HG02852 (cell line): ENCODE measurements around the gene CHMP2A.
"Not testable (repeated sequence)": the region's sequence is repeated elsewhere in the genome, so short reads cannot be mapped to it uniquely, and the experiment has no call there.

Experiments used
- ATAC-seq: cut with Tn5 transposase; IDR thresholded peaks from one replicate; pipeline ENCODE4 v1.9.1; 2021; ENCODE audit warnings: mild to moderate bottlenecking, moderate library complexity; ENCODE audit not compliant: unreplicated experiment

The CHMP2A gene

DNA sequence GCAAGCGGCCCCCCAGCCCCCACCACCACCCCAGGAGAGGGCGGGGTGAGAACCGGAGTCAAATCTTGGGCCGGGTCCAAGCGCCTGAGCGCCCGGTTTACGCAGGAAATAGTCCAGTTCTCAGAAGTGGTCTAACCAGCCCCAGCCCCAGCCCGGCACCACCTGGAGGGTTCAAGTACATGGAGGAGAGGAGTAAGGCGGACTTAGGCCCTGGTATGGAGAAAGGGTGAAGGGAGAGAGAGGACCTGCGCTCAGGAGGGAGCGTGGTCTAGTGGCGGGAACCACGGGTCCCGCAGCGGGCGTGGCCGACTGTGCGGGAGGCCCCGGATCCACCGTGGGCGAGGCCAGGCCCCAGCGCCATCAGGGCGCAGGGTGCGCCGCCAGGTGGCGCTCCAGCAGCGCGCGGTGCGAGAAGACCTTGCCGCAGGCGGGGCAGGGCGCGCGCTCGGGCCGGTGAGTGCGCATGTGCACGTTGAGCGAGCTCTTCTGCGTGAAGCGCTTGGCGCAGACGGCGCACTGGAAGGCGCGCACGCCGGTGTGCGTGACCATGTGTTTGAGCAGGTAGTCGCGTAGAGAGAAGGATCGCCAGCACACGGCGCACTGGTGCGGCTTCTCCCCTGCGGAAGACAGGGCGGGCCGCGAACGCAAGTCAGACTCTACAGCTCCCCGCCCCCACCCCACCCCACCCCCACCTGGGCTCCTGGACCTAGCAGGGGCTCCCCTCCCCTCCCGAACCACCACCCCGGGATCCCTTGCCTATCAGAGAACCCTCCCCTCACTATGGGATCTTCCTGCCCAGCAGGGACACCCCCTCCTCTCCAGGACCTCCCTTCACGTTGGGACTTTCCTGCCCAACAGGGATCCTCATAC, 41.0 kb downstream of the CHMP2A start:
- ATAC-seq, result peak; percentile 68

DNA sequence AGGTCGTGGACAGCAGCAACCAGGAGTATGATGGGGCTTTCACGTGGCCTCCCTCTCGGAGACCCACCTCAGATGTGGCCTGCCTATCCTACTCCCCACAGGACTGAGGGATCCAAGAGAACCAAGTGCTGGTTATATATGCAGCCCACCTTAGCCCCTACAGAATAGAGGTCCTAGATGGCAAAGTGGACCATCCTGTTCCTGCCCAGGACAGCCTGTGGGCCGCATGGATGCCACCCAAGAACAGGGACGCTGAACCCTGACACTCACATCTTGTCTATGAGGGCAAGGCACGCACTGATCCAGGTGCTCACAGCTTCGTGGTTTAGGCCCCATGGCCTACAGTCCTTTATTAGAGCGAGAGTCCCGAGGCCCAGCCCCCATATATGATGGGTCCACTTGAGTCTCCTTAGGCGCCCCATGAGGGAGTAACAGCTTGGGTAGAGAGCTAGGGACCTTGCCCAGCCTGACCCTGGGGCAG, 41.7 kb downstream of the CHMP2A start:
- no peak for ATAC-seq

DNA sequence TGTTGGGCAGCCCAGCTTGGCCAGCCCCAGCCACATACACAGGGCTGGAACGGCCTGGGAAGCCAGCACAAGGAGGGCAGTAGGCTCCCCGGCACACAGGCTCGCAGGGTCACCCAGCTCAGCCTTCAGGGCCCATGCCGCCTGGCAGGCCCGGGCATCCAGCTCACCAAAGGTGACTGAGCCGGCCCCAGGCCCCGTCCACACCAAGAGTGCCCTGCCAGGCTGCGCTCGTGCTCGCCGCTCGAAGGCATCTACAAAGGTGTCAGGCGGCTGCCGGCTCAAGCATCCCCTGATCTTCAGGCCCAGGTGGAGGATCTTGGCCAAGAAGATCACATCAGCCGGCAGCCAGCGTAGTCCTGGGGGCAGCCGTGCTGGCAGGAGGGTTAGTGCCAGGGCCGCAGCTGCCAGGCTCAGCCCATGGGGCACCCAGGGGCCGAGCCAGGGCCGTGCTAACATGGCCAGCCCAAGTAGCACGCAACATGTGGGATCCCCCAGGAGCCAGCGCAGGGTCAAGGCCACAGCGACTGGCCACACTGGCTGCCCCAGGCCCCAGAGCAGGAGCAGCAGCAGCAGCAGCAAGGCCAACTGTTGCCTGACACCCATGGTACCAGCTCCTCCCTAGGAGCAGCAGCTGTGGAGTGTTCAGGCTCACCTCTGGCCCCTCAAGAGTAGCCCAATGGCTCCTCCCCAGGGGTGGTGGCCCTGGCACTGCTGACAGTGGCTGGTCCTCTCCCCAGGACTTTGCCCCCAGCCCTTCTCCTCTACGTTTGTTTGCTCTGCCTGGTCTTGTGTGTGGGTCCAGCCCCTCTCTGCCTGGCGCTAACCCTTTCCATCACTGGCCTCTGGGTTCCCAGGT, 43.3 kb downstream of the CHMP2A start, which contains the start of gene SLC27A5:
TSS of gene SLC27A5 (minus strand) at position 640 of the 856 bp plus-strand sequence. CDS start at position 603, 37 bp downstream.
- no peak for ATAC-seq

DNA sequence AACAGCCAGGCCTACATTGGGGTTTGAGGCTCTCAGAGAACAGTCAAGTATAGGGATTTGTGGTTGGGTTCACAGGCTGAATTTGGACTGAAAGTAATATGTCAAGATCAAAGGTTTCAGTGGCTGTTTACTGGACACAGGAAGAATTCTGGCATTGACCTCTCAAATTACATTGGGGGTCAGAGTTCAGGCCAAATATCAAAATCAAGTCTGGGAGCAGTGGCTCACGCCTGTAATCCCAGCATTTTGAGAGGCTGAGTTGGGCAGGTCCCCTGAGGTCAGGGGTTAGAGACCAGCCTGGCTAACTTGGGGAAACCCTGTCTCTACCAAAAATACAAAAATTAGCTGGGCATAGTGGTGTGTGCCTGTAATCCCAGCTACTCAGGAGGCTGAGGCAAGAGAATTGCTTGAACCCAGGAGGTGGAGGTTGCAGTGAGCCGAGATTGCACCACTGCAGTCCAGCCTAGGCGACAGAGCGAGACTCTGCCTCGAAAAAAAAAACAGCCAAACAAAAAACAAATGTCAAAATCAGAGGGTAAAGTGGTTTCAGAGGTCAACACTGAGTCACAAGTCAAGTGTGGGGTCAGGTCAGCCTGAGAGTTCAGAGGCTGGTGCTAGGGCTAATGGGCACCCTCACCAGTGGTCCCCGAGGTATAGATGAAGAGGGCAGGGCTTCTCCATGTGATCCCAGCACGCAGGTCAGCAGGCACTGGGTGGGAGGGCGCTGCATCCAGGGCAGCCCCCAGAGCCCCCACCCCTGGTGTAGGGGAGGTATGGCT, 44.6 kb downstream of the CHMP2A start:
- no peak for ATAC-seq

DNA sequence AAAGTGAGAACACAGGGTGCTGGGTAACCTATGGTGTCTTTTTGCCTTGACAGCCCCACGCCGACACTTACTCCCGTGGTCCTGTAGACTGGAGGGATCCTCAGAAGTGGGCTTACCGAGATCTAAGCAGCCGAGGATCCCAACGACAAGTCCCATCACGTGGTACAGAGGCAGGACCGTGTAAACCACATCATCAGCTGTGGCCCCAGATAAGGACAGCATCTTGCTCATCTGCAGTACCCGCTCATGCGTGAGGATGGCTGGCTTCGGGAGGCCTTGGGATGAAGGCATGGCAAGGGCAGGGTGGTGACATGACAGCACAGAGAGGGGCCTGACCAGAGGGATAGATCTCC, 45.2 kb downstream of the CHMP2A start:
- ATAC-seq, result no peak

DNA sequence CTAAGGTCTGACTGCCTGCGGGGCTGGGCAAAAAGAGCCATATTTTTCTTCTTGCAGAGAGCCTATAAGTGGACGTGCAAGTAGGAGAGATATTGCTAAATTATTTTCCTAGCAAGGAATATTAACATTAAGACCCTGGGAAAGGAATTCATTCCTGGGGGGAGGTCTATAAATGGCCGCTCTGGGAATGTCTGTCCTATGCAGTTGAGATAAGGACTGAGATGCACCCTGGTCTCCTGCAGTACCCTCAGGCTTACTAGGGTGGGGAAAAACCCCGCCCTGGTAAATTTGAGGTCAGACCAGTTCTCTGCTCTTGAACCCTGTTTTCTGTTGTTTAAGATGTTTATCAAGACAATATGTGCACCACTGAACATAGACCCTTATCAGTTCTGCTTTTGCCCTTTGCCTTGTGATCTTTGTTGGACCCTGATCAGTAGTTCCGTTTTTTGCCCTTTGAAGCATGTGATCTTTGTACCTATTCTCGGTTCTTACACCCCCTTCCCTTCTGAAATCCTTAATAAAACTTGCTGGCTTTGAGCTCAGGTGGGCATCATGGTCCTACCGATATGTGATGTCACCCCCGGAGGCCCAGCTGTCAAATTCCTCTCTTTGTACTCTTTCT, 47.2 kb downstream of the CHMP2A start:
- ATAC-seq, result not testable (repeated sequence)
